GM21529 (cell line): Measurements from ENCODE around the gene LRBA.
"Not testable (repeated sequence)": the region's sequence is repeated elsewhere in the genome, so short reads cannot be mapped to it uniquely, and the experiment has no call there.

Source experiments
- ATAC-seq: cut with Tn5 transposase; IDR thresholded peaks from one replicate; pipeline ENCODE4 v1.9.1; 2021; ENCODE audit not compliant: unreplicated experiment

The LRBA gene, protein sequence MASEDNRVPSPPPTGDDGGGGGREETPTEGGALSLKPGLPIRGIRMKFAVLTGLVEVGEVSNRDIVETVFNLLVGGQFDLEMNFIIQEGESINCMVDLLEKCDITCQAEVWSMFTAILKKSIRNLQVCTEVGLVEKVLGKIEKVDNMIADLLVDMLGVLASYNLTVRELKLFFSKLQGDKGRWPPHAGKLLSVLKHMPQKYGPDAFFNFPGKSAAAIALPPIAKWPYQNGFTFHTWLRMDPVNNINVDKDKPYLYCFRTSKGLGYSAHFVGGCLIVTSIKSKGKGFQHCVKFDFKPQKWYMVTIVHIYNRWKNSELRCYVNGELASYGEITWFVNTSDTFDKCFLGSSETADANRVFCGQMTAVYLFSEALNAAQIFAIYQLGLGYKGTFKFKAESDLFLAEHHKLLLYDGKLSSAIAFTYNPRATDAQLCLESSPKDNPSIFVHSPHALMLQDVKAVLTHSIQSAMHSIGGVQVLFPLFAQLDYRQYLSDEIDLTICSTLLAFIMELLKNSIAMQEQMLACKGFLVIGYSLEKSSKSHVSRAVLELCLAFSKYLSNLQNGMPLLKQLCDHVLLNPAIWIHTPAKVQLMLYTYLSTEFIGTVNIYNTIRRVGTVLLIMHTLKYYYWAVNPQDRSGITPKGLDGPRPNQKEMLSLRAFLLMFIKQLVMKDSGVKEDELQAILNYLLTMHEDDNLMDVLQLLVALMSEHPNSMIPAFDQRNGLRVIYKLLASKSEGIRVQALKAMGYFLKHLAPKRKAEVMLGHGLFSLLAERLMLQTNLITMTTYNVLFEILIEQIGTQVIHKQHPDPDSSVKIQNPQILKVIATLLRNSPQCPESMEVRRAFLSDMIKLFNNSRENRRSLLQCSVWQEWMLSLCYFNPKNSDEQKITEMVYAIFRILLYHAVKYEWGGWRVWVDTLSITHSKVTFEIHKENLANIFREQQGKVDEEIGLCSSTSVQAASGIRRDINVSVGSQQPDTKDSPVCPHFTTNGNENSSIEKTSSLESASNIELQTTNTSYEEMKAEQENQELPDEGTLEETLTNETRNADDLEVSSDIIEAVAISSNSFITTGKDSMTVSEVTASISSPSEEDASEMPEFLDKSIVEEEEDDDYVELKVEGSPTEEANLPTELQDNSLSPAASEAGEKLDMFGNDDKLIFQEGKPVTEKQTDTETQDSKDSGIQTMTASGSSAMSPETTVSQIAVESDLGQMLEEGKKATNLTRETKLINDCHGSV (N-terminal part only)

DNA sequence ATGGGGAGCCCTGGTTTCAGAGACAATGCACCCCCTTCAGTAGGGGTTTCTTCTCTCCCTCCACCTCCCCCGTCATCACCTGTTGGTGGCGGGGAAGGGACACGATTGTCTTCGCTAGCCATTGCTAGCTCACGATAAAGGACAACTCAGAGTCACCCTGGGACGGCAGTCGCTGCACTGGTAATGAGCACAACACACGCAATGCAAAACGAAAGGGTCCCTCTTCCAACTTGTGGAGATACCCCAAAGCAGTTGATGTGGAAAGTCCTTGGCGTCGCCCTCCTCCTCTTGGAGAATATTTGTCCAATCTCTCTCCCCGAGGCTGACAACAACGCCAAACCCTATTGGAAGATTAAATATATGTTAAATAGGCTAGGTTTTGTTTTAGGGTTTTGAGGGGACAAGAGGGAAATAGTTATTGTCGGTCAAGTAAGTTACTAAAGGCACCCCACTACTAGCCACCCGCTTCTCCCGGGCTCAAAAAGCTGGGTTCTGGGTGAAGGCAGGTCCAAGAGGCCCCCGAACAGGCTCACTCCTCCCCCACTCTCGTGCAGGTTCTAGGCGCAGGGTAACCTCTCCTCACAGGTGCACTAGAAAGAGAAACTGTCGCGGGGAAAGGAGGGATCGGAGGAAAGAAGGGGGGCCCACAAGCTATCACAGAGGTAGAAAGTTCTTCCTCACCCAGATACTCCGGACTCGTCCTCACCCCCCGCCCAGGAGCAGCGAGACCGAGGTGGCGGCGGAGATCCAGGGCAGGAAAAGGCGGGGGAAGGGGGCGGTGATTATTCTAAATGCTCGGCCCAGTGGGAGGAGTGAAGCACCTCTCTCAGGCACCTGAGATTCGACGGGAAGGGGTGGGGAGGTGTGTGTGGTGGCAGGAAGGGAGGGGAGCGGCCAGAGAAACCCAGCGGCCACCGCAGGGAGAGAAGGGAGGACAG, at the start of gene LRBA:
LRBA (minus strand) TSS at position 764 of the 938 bp plus-strand sequence; CDS start at position 122, 642 bp downstream.
- ATAC-seq: peak; percentile 70

DNA sequence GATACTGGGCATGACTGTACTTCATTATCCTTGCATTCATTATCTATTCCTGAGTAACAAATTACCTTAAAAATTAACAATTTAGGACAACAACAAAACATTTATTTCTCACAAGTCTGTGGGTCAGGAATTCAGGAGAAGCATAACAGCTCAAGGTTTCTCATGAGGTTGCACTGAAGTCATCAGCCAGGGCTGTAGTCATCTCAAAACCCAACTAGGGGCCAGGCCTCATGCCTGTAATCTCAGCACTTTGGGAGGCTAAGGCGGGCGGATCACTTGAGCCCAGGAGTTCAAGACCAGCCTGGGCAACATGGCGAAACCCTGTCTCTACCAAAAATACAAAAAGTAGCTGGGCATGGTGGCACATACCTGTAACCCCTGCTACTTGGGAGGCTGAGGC, 48.1 kb upstream of the LRBA start:
- not testable (repeated sequence) for ATAC-seq

DNA sequence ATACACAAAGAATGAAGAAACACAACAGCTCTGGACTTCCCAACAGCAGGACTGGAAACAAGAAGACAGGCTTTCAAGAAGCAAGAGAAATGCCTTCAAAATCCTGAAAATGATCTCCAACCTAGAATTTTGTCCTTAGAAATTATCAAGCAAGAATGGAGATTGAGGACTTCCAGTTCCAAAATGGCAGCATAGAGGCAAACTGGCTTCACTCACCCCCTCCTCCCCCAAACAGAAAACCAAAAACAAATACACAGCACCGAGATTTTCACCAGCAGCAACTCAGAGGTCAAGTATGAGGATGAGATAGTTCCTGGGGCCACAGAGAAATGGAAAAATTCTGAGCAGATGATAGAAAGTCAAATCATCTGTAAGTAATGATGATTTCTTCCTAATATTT, 40.5 kb upstream of the LRBA start:
- no peak for ATAC-seq

DNA sequence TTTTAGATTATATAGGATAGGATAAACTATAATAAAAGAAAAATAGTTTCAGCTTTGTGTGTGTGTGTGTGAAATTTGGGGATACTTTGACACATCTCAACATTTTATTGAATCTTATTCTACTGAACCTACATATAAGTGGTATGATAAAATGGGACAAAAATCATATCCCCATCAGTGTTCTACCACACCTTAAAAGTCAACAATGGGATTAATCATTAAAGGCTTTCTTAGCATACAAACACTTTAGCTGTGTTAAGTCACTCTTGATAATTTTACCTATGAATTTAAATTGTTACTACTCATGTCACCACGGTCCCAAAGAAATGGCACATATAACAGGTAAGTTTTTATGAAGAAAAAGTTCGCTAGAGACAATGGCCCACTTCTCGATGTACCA, 37.7 kb upstream of the LRBA start:
- peak; percentile 10 for ATAC-seq

DNA sequence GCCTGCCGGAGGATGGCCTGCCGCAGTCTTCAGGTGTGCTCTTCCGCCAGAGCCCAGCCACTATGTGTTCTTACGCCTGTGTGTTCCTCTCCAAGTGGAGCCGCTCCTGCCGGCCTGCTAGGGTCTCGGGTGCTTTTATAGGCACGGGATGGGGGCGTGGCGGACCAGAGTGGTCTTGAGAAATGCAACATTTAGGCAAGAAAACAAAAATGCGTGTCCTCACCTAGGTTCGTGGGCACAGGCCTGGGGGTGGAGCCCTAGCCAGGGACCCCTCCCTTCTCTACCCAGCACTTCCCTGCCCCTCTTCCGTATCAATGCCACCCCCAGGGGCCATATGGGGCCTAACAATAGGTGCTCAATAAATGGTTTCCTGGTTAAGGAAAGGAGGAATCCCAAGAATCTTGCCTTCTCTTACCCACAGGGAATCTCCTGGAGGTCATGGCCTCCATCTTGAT, 34.4 kb upstream of the LRBA start:
- ATAC-seq: no peak

DNA sequence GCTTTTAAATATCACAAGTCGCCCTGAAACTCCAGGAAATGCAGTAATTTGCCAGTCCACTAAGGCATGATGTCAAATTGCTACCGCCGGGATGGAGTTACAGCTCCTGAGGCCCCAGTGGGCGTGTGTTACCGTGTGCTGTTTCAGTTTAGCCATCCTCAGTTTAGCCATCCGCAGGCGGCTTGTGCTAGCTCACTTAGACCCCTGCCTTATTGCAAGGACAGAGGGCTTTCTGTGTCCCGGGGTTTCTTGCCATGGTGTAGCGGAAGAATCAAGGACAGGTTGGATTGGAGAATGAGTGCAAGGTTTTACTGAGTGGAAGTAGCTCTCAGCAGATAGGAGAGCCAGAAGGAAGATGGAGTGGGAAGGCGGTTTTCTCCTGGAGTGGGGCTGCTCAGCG, 33.8 kb upstream of the LRBA start:
- ATAC-seq: no peak

DNA sequence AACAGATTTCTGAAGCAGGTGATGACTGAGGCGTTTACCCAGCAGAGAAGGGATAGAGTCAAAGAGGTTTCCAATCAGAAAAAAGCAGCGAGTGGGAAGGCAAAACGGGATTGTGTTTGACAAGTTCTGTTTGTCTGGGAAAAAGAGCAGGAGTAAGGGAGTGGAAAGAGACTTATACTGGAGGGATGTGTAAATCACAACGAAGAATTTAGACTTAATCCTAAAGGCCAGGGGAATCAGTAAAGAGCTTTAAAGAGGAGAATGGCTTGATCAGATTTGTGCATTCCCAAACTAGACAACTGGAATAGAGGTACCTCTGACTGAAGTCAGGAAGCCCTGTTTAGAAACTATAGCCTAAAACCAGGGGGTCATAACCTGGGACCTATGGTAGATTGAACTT, 31.5 kb upstream of the LRBA start:
- ATAC-seq: no peak

DNA sequence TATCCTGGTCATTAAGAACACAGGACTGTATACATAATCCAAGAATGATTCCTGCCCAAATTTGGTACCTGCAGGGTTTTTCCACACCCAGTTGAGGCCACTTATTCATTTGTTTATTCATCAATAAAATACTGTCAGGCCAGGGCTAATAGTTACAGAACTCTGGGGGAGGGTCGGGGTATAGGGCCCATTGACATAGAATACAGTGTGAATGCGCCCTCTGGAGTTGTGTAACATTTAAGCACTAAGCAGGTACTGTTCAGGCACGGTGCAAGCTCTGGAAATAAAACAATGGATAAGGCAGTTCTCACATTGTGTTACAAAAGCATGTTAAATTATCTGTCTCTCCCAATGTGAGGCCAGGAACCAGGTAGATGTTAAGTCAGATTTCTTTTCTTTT, 30.8 kb upstream of the LRBA start:
- ATAC-seq: no peak

DNA sequence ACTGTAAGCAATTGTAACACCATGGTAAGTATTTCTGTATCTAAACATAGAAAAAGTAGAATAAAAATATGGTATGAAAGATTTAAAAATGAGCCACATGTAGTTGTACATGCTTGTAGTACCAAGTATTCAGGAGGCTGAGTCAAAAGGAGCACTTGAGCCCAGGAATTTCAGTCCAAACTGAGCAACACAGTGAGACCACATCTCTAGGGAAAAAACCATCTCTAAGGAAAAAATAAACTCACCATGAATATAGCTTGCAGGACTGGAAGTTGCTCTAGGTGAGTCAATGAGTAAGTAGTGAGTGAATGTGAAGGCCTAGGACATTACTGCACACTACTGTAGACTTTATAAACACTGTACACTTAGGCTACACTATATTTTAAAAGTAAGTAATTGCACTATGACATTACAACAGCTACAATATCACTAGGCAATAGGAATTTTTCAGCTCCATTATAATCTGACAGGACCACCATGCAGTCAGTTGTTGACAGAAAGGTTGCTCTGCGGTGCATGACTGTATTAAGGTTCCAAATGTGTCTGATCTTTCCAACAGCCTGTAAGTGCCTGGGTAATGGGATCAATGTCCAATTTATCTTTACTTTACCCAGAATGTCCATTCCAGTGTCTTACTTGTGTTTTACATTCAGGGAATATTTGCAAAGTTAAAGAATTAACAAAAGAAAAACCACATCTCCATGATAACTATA, 28.9 kb upstream of the LRBA start:
- no peak for ATAC-seq

DNA sequence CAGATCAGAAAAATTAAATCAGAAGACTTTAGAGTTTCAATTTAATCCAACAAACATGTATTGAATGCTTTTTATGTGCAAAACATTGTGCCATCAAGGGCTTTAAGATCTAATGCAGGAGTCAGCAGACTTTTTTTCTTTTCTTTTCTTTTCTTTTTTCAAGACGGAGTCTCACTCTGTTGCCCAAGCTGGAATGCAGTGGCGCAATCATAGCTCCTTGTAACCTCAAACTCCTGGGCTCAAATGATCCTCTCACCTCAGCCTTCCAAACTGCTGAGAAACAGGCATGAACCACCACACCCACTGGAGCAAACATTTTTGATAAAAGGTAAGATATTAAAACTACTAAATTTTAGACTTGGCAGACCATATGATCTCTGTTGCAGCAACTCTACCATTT, 24.6 kb upstream of the LRBA start:
- no peak for ATAC-seq

DNA sequence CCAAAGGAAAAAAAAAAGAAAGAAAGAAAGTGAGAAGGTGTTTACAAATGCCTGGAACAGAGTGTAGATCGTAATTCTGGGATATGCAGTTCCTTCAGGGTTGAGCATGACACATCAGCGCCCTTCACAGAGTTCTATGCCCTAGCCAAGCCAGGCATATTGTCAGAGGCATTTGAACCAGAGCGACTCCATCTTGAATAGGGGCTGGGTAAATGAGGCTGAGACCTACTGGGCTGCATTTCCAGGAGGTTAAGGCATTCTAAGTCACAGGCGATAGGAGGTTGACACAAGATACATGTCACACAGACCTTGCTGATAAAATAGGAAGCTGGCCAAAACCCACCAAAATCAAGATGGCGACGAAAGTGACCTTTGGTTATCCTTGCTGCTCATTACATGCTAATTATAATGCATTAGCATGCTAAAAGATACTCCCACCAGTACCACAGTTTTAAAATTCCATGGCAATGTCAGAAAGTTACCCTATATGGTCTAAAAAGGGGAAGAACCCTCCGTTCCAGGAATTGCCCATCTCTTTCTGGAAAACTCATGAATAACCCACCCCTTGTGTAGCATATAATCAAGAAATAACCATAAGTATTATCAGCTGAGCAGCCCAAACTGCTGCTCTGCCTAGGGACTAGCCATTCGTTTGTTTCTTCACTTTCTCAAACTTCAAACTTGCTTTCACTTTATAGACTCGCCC, 23.5 kb upstream of the LRBA start:
- no peak for ATAC-seq

DNA sequence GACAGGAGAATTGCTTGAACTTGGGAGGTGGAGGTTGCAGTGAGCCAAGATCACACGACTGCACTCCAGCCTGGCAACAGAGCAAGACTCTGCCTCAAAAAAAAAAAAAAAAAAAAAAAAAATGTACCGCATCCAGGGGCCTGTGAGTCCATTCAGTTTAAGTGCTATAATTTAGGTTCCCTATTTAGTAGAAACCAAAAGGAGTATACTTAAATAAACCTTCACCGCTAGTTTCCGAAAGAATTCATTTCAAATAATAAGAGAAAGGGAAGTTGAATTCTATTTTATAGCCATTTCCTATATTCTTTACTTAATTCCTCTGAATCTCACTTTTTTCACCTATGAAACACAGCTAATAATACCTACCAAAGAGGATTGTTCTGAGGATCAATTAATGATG, 20.8 kb upstream of the LRBA start:
- no peak for ATAC-seq

DNA sequence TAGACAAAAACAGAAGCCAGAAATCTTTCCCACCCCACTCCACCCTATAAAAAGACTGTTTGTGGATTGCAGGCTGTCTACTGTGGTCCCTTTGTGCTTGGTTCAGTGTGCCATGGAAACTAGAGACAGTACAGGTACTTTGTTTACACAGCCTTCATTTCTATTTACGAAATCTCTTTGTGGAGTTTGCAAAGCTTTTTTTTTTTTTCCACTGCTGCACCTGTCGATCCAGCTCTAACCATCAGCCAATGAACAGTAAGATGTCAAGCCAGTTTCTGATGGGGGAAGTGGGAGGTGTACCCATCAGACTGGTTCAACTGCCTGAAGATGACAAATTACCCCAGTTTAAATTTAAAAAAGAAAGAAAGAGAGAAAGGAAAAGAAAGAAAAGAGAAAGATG, 20.2 kb upstream of the LRBA start:
- ATAC-seq: no peak

DNA sequence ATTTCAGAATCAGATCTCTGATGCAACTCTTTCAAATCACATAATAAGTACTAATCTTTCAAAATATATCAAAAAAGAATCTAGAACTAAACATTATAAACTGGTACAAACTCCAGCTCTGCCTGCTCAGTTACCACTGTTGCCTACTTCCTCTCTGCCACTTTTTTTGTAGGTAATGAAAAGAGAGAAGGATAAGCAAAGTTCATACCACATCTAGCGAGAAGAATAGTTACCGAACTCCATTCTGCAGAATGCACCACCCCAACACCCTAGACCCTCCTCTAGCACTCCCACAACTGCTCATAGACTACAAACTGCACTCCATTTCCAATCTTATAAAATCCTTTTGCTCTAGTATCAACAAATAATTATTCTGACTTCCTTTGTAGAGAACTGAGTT, 19.7 kb upstream of the LRBA start:
- no peak for ATAC-seq

DNA sequence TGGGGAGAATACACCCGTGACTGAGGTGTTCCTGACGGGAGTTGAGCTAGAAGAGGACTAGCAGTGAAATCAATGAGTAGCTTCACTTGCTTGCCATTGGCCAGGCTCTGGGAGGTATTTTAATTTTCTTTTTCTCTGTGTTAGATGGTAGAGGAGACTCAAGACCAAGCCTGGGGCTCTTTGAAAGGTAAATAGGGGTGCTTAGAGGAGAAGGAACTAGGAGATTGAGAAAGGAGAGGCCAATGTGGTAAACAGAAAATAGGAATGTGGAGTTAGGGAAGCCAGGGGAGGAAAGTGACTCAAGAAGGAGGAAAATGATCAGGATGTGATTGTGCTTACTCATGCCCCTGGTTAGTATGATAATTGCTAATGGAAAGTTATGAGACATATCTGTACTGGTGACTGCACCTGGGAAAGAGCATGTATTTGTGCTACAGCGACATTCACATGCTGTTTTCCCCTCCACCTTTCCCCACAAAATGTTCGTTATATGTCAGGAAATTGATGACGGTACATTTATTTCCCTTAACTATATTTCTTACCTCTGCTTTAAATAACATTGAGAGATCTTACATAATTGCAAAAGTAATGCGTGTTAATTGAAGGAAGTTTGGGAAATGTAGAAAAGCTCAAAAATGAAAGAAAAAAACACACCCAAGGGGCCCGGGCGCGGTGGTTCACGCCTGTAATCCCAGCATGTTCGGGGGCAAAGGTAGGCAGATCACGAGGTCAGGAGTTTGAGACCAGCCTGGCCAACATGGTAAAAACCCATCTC, 16.9 kb upstream of the LRBA start:
- peak; percentile 66 for ATAC-seq

DNA sequence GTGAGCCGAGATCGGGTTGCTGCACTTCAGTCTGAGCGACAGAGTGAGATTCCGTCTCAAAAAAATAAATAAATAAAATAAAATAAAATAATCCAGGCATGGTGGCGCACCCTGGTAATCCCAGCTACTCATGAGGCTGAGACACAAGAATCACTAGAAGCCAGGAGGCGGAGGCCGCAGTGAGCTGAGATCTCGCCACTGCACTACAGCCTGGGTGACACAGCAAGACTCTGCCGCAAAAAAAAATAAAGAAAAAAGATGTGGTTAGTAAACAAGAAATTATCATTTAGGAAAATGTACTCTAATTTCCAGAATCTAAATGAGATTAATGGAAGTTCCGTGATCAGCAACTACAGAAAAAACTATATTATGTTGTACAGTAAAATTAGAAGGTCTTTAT, 14.5 kb upstream of the LRBA start:
- ATAC-seq: no peak

DNA sequence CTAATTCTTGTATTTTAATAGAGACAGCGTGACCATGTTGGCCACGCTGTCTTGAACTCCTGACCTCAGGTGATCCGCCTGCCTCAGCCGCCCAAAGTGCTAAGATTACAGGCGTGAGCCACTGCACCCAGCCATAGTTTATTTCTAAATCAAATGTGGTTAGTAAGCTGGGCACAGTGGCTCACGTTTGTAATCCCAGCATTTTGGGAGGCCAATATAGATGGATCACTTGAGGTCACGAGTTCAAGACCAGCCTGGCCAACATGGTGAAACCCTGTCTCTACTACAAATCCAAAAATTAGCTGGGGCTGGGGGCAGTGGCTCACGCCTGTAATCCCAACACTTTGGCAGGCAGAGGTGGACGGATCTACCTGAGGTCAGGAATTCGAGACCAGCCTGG, 13.9 kb upstream of the LRBA start:
- not testable (repeated sequence) for ATAC-seq

DNA sequence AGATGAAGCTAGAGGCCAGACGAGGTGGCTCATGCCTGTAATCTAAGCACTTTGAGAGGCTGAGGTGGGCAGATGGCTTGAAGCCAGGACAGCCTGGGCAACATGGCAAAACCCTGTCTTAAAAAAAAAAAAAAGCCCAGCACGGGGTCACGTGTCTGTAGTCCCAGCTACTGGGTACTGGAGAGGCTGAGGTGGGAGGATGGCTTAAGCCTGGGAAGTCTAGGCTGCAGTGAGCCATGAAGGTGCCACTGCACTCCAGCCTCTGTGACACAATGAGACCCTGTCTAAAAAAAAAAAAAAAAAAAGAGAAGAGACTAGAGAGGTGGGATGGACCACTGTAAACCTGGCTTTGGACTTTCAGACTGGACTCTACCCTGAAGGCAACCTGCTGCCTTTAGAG, 10.7 kb upstream of the LRBA start:
- ATAC-seq: no peak
